HG03520 (cell line): Measurements from ENCODE around the gene RBM38.

Experiments used
- ATAC-seq: cut with Tn5 transposase; IDR thresholded peaks from one replicate; pipeline ENCODE4 v1.9.1; 2021; ENCODE audit warnings: mild to moderate bottlenecking, moderate library complexity; ENCODE audit not compliant: unreplicated experiment

RBM38 gene

DNA sequence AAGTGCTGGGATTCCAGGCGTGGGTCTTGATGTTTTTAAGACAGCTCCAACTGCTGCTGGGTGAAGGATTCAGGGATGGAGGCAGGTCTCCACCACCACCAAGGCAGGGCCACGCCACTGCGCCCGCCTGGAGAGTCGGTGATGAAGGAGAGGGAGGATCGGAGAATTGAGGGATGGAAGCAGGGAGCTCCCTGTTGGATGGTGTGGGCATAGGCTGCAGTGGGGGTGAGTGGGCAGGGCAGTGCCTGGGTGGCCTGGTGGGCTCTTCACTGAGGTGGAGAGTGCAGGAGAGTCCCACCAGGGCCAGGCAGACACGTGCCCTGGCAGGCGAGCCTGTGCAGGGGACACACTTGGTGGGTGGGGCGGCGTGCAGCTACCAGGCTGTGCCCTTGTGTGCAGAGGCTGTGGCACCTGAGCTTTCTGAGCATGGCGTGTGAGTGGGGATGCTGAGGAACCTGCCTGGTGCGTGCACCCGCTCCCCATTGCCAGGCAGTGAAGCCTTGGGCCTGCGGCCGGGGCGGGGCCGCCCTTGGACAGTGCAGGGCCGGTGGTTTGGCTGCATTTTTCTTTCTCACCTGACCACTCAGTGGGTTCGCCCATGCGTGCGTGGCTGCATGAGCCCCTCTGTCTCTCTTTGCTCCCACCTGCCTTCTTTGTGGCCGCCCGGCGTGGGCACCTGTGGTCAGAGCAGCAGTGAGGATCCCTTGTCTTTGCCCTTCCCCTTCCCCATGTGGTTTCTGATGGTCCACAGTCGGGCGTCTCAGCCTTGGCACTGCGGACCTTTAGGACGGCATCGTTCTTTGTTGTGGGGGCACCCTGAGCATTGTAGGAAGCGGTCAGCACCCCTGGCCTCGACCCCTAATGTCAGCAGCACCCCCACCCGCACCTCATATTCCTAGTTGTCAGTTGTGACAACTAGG, 11.3 kb downstream of the RBM38 start:
- ATAC-seq = no peak

- no peak for ATAC-seq
Measured at GRCh38 chr20:57403216-57403615, 12.0 kb downstream of the RBM38 start.

DNA sequence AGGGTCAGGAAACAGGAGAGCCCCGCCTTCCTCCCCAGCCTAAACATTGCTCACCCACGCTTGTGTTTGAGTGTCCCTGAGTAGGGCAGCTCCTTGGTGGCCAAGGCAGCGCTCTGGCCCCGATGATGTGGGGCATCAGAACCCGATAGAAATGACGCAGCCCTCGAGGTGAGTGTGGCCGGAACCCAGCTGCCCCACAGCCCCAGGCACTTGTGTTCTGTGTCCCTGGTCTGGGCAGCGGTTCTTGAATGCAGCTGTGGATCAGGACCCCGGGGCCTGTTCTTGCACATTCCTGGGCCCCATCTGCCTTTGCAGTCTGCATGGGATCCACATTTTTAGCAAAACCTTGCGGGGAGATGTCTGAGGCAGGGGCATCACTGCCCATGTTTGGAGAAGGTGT, 12.8 kb downstream of the RBM38 start:
- no peak for ATAC-seq

GRCh38 chr20:57404419-57405072, 13.3 kb downstream of the RBM38 start:
- ATAC-seq = no peak

DNA sequence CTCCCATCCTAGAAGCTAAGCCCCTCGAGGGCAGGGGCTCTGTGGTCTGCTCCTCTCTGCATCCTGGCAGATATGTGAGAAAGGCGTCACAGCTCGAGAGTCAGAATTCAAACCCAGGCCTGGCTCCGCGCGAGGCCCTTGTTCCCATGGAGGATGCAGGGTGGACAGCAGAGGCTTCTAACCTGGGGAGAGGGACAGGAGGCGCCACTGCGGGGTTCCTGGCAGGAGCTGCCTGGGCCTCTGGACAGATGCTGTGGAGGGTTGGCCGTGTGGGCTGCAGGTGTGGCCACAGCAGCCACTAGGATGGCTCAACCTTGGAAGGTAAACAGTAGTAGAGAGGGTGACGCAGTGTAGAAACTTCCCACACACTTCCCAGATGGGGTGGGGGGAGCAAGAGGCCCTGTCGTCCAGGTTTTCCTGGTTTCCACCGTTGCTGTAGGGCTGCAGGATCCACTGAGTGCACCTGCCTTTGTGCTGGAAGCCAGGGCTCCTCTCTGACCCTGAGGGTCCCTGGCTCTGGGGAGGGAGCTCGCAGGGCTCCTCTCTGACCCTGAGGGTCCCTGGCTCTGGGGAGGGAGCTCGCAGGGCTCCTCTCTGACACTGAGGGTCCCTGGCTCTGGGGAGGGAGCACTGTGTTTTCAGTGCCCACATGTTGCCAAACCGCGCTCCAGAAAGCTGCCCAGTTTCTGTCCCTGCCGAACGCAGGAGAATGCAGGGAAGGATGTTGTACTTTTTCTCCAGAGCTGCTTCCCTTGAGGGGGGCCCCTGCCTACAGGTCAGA, 14.2 kb downstream of the RBM38 start:
- no peak for ATAC-seq

GRCh38 chr20:57407541-57407956, 16.4 kb downstream of the RBM38 start:
- ATAC-seq = no peak

DNA sequence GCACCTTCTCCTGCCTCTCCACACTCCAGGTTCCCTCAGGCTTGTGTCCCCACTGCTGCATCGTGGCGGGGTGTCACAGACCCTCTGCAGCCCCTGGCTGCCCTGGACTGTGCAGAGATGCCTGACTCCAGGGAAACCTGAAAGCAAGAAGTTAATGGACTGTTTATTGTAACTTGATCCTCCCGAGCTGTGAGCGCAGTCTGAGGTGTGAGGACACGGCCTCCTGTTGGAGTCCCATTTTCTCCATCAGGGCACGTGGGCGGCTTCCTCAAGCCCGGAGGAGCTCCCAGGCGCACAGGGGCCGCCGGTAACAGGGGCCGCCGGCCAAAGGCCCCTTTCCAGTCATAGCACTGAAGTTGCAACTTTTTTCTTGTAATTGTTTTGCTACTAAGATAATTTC, 16.9 kb downstream of the RBM38 start:
- ATAC-seq = no peak

DNA sequence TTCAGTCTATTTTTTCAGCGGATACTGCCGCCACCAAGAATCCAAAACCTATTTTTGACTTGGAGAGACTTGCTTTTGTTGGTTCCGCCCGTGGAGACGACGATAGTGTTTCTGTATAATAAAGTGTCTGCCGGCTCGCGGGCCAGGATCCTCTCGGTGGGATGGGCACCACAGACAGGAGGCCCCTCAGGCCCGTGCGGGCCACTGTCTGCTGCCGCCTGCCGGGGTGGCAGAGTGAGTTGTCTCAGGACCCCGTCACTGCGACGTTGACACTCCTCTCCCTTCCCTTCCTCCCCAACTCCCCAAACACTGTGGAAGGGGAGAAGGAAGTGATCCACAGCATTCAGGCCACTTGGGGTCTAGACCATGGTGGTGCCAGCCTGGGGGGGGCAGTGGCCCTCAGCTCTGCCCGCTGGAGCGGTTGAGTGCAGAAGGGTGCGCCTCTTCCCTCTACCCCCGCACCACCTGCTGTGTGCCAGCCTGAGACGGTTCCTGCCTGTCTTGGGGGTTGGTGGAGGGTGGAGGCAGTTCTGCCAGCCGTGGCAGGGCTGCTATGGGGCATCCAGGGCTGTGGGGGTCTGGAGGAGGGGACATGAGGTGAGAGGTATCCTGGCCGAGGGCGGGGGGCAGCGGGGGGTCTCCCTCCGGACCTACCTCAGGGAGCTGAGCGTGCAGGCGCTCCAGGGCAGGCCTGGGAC, 17.5 kb downstream of the RBM38 start:
- no peak for ATAC-seq

DNA sequence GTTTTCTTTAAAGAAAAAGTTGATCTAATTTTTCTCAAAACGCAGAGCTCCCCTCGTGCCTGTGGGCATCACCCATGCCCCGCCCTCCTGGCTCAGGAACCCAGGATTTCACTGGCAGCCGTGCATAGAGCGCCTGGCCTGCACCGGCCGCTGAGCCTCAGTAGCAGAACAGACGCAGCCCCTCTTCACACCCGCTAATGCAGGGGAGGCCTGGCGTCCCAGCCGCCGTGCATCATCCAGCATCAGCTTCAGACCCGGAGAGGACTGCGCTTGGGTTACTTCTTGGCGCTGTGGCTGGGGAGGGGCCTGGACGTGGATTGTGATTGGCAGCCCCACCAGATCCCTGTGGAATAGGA, 18.1 kb downstream of the RBM38 start:
- ATAC-seq = no peak

GRCh38 chr20:57409672-57410397, 18.6 kb downstream of the RBM38 start:
- ATAC-seq = no peak

- ATAC-seq = no peak
Measured at GRCh38 chr20:57410398-57410920, 19.3 kb downstream of the RBM38 start.

- ATAC-seq = no peak
Measured at GRCh38 chr20:57410924-57411323, 19.7 kb downstream of the RBM38 start.

DNA sequence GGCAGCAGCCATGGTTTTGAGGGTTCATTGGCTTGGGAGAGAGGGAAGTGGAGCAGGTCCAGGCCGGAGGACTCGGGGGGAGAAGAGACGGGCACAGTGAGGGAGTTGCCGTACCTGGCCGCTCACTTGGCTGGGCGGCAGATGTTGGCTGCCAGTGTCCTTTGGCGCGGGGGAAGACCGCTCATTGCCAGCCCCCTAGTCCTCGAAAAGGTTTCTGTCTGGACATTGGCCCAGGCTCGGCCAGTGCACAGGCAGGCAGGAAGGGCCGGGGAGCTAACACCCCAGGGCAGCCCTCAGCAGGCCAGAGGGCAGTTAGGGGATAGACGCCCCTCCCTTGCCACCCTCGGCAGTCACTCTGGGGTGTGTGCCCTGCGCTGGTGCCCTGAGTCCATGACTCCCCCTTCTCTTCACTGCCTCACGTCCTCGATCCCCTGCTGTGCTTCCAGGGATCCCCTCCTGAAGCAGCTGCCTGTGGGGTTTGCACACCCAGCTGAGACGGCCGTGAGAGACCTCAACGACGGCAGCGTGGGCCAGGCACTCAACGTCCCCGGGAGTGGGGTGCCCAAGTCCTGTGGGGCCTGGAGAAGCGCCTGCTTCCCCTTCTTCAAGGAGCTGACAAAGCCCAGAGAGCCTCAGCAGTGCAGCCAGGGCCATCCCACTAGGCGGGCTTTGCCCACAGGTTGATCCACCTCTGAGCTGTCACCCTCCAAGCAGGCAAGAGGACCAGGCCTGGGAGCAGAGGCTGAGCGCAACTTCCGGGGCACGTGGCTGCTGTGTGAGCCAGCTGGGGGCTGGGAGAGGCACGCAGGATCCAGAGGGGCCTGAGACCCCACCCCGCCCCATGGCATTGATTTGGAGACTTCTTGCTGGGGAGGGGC, 20.4 kb downstream of the RBM38 start:
- ATAC-seq = no peak

GRCh38 chr20:57412347-57413029, 21.3 kb downstream of the RBM38 start:
- ATAC-seq = no peak

- no peak for ATAC-seq
Measured at GRCh38 chr20:57413986-57414385, 22.8 kb downstream of the RBM38 start.

GRCh38 chr20:57414867-57415592, 23.8 kb downstream of the RBM38 start:
- ATAC-seq = no peak

DNA sequence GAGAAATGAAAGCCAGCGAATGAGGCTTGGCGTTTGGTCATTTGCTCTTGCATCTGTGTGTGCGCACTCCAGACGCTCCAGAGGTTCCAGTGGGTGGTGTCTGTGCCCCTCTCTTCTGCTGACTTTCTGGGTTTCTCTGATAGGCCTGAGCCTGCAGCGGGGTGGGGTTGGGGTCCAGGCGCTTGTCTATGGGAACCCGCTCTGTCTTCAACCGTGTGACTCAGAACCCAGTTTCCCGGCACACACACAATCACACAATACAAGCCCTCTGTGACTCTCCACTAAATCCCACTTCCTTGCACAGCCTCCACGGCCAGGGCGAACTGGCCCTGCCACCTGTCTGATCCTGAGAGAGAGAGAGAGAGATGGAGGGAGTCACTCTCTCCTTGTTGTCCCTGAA, 24.6 kb downstream of the RBM38 start:
- no peak for ATAC-seq
